ES-I3 (cell line): Measurements from ENCODE around the gene DLG2.
A peak's percentile ranks its signal among the peaks of the same experiment; 100 is the strongest.
"Not testable (repeated sequence)": the region's sequence is repeated elsewhere in the genome, so short reads cannot be mapped to it uniquely, and the experiment has no call there.

Experiments used
- H3K36me3 ChIP-seq: 2 replicates; pipeline ENCODE4 v1.6.1; 2013; ENCODE audit warnings: mild to moderate bottlenecking, low read length, control low read depth, moderate library complexity; ENCODE audit not compliant: insufficient read depth
- H3K4me1 ChIP-seq: 2 replicates; pipeline ENCODE4 v1.6.1; 2013; ENCODE audit warnings: mild to moderate bottlenecking, control low read depth, low read length; ENCODE audit not compliant: insufficient read depth
- H3K9ac ChIP-seq: 2 replicates; pipeline ENCODE4 v1.6.1; 2013; ENCODE audit warnings: low read depth, mild to moderate bottlenecking, low read length, moderate library complexity
- H3K9me3 ChIP-seq: 2 replicates; pipeline ENCODE4 v1.6.1; 2013; ENCODE audit warnings: mild to moderate bottlenecking, low read length, moderate library complexity; ENCODE audit not compliant: control insufficient read depth, insufficient read depth

Gene DLG2

DNA sequence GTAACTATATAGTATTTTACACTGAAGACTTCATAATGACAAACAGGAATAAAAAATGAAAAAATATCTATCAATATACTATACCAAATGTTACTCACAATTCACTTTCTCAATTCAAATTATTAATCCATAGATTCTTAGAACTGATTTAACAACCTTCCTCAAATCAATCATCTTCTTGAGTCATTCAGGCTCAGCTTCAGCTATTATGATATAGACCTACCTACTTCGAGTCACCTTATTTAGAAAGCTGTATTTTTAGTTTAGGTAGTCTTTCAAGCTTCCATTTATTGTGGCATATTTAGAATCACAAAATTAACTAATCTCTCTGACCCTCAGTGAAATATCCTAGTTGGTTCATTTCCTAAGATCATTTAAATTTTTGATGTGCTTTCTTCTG lies 29.6 kb upstream of the DLG2 start:
- peaks cover 3% of the 10 kb centered on the region for H3K36me3 ChIP-seq
- H3K4me1 ChIP-seq: no peaks in the 10 kb centered on the region
- no peaks in the 10 kb centered on the region for H3K9me3 ChIP-seq
- H3K9ac ChIP-seq: no peak overlapping the region

- H3K4me1 ChIP-seq, H3K36me3 ChIP-seq, H3K9ac ChIP-seq: not testable (repeated sequence)
Observed at GRCh38 chr11:85654343-85654742, 27.2 kb upstream of the DLG2 start.

DNA sequence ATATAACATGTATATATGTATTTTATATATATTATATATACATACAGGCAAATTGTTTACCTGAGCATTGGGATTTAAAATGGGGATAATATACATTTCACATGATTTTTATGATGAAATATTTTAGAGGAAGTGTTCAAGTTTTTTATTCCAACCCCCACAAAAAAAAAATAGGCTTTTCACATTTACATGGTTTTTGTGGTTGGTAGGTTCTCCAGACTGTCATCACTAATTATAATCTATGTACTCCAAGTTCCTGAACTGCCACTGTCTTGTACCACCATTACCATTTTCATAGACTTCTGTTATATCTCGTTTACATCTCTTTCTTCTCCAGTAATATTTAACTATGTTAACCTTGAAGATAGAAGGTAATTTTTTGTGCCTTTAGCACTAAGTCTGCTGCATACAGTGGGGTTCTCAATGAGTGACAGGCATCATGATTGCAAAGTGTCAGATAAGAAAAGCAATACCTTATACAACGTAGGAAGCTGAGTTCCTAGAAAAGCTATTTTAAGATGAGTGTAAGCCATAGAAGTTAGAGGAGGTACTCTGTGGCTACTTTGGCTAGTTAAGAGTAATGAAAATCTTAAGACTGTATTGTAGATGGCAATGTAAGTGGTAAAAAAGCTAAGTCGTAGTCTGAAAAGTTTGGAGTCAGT lies 25.8 kb upstream of the DLG2 start:
- Histone ChIP-seq H3K4me1 (0 out of 2 replicates have a peak, but pooled peaks cover 7% of the 10 kb centered on the region), H3K9me3 (no peaks in the 10 kb centered on the region), H3K36me3 (peaks cover 6% of the 10 kb centered on the region; the same call in 1 of the 2 replicates), H3K9ac (no peak overlapping the region)

More at GRCh38 chr11:85654343-85654742, 27.2 kb upstream of the DLG2 start:
- not testable (repeated sequence) for H3K9me3 ChIP-seq

- Histone ChIP-seq H3K9me3 (no peaks in the 10 kb centered on the region), H3K9ac (no peak overlapping the region), H3K36me3 (peaks cover 3% of the 10 kb centered on the region; the same call in 1 of the 2 replicates), H3K4me1 (0 out of 2 replicates have a peak, but pooled peaks cover 7% of the 10 kb centered on the region)
Observed at GRCh38 chr11:85651118-85651517, 24.0 kb upstream of the DLG2 start.

- H3K4me1 ChIP-seq: peaks cover 11% of the 10 kb centered on the region; the same call in 1 of the 2 replicates
- H3K9ac ChIP-seq: peak within 1 kb of the TSS; percentile 78
- peaks cover 3% of the 10 kb centered on the region; the same call in 1 of the 2 replicates for H3K36me3 ChIP-seq
- no peaks in the 10 kb centered on the region for H3K9me3 ChIP-seq
Observed at GRCh38 chr11:85647604-85648299, 20.6 kb upstream of the DLG2 start, which contains the start of gene TMEM126A. Gene TMEM126A, plus strand, starts transcription at chr11:85647967. Its CDS starts 2,289 bp downstream, at chr11:85650256.

GRCh38 chr11:85647078-85647477 lies 19.9 kb upstream of the DLG2 start:
- Histone ChIP-seq H3K4me1 (peaks cover 11% of the 10 kb centered on the region; the same call in 1 of the 2 replicates), H3K9me3 (no peaks in the 10 kb centered on the region), H3K9ac (peak overlapping the region; percentile 78), H3K36me3 (peaks cover 3% of the 10 kb centered on the region; the same call in 1 of the 2 replicates)

GRCh38 chr11:85643191-85643614 lies 16.1 kb upstream of the DLG2 start:
- H3K36me3 ChIP-seq: no peaks in the 10 kb centered on the region
- peaks cover 4% of the 10 kb centered on the region; the same call in 1 of the 2 replicates for H3K4me1 ChIP-seq
- H3K9me3 ChIP-seq: no peaks in the 10 kb centered on the region
- H3K9ac ChIP-seq: no peak overlapping the region

- H3K9me3 ChIP-seq: no peaks in the 10 kb centered on the region
- peaks cover 10% of the 10 kb centered on the region; the same call in 1 of the 2 replicates for H3K36me3 ChIP-seq
- H3K9ac ChIP-seq: no peak overlapping the region
- H3K4me1 ChIP-seq: peaks cover 4% of the 10 kb centered on the region; the same call in 1 of the 2 replicates
Observed at GRCh38 chr11:85634747-85635146, 7.6 kb upstream of the DLG2 start.

GRCh38 chr11:85628771-85629341 lies 1.7 kb upstream of the DLG2 start:
- peaks cover 8% of the 10 kb centered on the region for H3K4me1 ChIP-seq
- 0 out of 2 replicates have a peak, but pooled peaks cover 5% of the 10 kb centered on the region for H3K36me3 ChIP-seq
- H3K9ac ChIP-seq: peak overlapping the region; percentile 72
- no peaks in the 10 kb centered on the region for H3K9me3 ChIP-seq

DNA sequence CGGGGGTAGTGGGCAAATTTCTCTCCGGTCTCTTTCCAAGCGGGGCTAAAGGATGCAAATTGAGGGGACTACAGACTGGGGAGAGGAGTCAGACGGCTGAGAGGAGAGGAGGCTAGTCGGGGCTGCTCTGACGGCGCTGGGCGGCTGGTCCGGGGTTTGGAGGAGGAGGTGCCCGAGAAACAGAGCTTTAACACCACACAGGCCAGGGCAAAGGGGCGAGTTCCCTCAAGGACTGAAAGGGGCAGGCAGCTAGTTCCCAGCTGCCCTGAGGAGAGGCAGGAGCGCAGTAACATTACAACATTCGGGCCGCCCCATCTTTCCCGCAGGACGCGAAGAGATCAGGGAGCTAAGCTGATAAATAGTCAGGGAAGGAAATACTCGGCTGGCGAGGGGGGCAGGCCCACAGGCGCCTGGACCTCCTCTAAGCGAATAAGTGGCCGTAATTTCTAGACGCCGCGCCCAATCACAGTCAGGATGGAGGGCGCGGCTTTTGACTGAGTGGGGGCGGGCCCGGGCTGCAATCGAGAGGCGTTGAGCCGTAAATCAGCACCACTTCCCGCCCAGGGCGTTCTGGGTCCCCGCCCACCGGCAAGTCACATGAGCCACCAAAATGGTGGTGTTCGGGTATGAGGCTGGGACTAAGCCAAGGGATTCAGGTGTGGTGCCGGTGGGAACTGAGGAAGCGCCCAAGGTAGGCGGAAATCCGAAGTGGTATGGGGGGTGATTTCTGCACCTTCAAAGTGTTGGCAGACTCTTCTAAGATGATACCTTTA lies 1.0 kb upstream of the DLG2 start, which contains the start of gene TMEM126B:
Gene TMEM126B (plus strand): TSS at position 596 of the 773 bp plus-strand sequence. CDS start 15 bp downstream, at position 611.
- Histone ChIP-seq H3K4me1 (peaks cover 8% of the 10 kb centered on the region), H3K9me3 (no peaks in the 10 kb centered on the region), H3K9ac (peak within 1 kb of the TSS; percentile 72)

GRCh38 chr11:85626496-85626895 lies 648 bp downstream of the DLG2 start:
- Histone ChIP-seq H3K36me3 (0 out of 2 replicates have a peak, but pooled peaks cover 5% of the 10 kb centered on the region), H3K4me1 (peaks cover 8% of the 10 kb centered on the region), H3K9ac (peak overlapping the region; percentile 72; the same call in 1 of the 2 replicates), H3K9me3 (no peaks in the 10 kb centered on the region)

More for the DNA sequence above, 1.0 kb upstream of the DLG2 start, which contains the start of gene TMEM126B:
- H3K36me3 ChIP-seq: 0 out of 2 replicates have a peak, but pooled peaks cover 5% of the 10 kb centered on the region

GRCh38 chr11:85620256-85620655 lies 6.9 kb downstream of the DLG2 start:
- Histone ChIP-seq H3K9ac (no peak overlapping the region), H3K36me3 (no peaks in the 10 kb centered on the region), H3K9me3 (no peaks in the 10 kb centered on the region), H3K4me1 (no peaks in the 10 kb centered on the region)

- H3K4me1 ChIP-seq: no peaks in the 10 kb centered on the region
- H3K36me3 ChIP-seq: no peaks in the 10 kb centered on the region
- H3K9me3 ChIP-seq: no peaks in the 10 kb centered on the region
- H3K9ac ChIP-seq: no peak overlapping the region
Observed at GRCh38 chr11:85619499-85619898, 7.6 kb downstream of the DLG2 start.

DNA sequence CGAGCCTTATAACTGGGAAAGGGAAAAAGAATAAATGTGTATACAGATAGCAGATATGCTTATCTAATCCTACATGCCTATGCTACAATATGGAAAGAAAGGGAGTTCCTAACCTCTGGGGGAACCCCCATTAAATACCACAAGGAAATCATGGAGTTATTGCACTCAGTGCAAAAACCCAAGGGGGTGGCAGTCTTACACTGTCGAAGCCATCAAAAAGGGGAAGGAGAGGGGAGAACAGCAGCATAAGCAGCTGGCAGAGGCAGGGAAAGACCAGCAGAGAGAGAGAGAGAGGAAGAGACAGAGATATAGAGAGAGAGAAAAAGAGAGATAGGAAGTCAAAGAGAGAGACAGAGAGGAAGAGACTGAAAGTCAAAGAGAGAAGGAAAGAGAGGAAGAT lies 15.5 kb downstream of the DLG2 start:
- H3K36me3 ChIP-seq, H3K9ac ChIP-seq, H3K9me3 ChIP-seq, H3K4me1 ChIP-seq: not testable (repeated sequence)
